Liver (tissue), 9 donors: ENCODE results near the gene CMPK1. TPM values are rescaled to one million over a fixed set of nuclear protein-coding genes. Genes with fewer than 3 reads are reported as not detected.

Source experiments
- DNase-seq: peaks from one replicate; pipeline ENCODE4 v3.0.0-alpha.2; 2017; ENCODE audit warnings: low spot score
- H3K27ac ChIP-seq, 2 donors: one replicate each; pipeline ENCODE4 v1.7.0; 2013; ENCODE audit warnings: inconsistent platforms in 2 of 2, low read length in 2 of 2, control low read depth in 1 of 2, low read depth in 1 of 2, mild to moderate bottlenecking in 1 of 2
- H3K27me3 ChIP-seq, 4 donors: one replicate each; pipeline versions ENCODE4 v1.6.1 to v1.7.0; 2013; ENCODE audit warnings: low read length in 3 of 4, inconsistent platforms in 1 of 4, mild to moderate bottlenecking in 1 of 4, moderate library complexity in 1 of 4; ENCODE audit not compliant: control insufficient read depth in 4 of 4, insufficient read depth in 4 of 4
- H3K36me3 ChIP-seq, 4 donors: one replicate each; pipeline versions ENCODE4 v1.6.1 to v1.7.0; 2013; ENCODE audit warnings: low read length in 3 of 4, mild to moderate bottlenecking in 3 of 4, low read depth in 1 of 4, moderate library complexity in 1 of 4; ENCODE audit not compliant: control insufficient read depth in 4 of 4, insufficient read depth in 3 of 4
- H3K4me1 ChIP-seq, 4 donors: one replicate each; pipeline versions ENCODE4 v1.6.1 to v1.7.0; 2013; ENCODE audit warnings: low read length in 3 of 4, mild to moderate bottlenecking in 3 of 4, moderate library complexity in 1 of 4; ENCODE audit not compliant: control insufficient read depth in 4 of 4, insufficient read depth in 4 of 4
- H3K4me3 ChIP-seq, 3 donors: one replicate each; pipeline versions ENCODE4 v1.6.1 to v1.7.0; 2013; ENCODE audit warnings: low read length in 3 of 3, control low read depth in 1 of 3, low read depth in 1 of 3, mild to moderate bottlenecking in 1 of 3
- H3K9ac ChIP-seq, 2 donors: one replicate each; pipeline ENCODE4 v1.7.0; 2013; ENCODE audit warnings: low read length in 2 of 2, mild to moderate bottlenecking in 2 of 2, moderate library complexity in 2 of 2, control low read depth in 1 of 2, low read depth in 1 of 2
- H3K9me3 ChIP-seq, 4 donors: one replicate each; pipeline versions ENCODE4 v1.6.1 to v1.7.0; 2013; ENCODE audit warnings: low read length in 3 of 4; ENCODE audit not compliant: control insufficient read depth in 4 of 4
- CTCF ChIP-seq: fragments of 150-350 bp; IDR thresholded peaks from 2 replicates; pipeline ENCODE4 v1.5.1; 2017; ENCODE audit warnings: improper control_type of control experiment, low read depth, low read length; ENCODE audit not compliant: missing input control
- EGR1 ChIP-seq, 2 donors: IDR thresholded peaks; 2 replicates each; pipeline ENCODE4 v1.6.1; 2016 to 2018; ENCODE audit warnings: antibody characterized with exemption in 2 of 2, low read depth in 2 of 2
- FOXA1 ChIP-seq: IDR thresholded peaks from 2 replicates; pipeline ENCODE4 v1.6.1; 2016; ENCODE audit warnings: antibody characterized with exemption
- FOXA2 ChIP-seq: IDR thresholded peaks from 2 replicates; pipeline ENCODE4 v1.6.1; 2016; ENCODE audit warnings: antibody characterized with exemption
- HNF4A ChIP-seq, 2 donors: conservative IDR thresholded peaks; 2 replicates each; pipeline ENCODE4 v1.6.1; 2016; ENCODE audit warnings: antibody characterized with exemption in 2 of 2, mild to moderate bottlenecking in 2 of 2
- JUND ChIP-seq, 2 donors: IDR thresholded peaks; 2 replicates each; pipeline ENCODE4 v1.6.1; 2016; ENCODE audit warnings: antibody characterized with exemption in 2 of 2
- RAD21 ChIP-seq, 2 donors: IDR thresholded peaks; 2 replicates each; pipeline ENCODE4 v1.6.1; 2016; ENCODE audit warnings: antibody characterized with exemption in 2 of 2, mild to moderate bottlenecking in 2 of 2
- REST ChIP-seq: IDR thresholded peaks from 2 replicates; pipeline ENCODE4 v1.6.1; 2016; ENCODE audit warnings: antibody characterized with exemption, mild to moderate bottlenecking
- RXRA ChIP-seq, 2 donors: IDR thresholded peaks; 2 replicates each; pipeline ENCODE4 v1.6.1; 2017 to 2018; ENCODE audit warnings: antibody characterized with exemption in 2 of 2, mild to moderate bottlenecking in 1 of 2
- SP1 ChIP-seq: IDR thresholded peaks from 2 replicates; pipeline ENCODE4 v1.6.1; 2018; ENCODE audit warnings: antibody characterized with exemption, mild to moderate bottlenecking
- TAF1 ChIP-seq: conservative IDR thresholded peaks from 2 replicates; pipeline ENCODE4 v1.6.1; 2016; ENCODE audit warnings: antibody characterized with exemption, mild to moderate bottlenecking
- YY1 ChIP-seq: IDR thresholded peaks from 2 replicates; pipeline ENCODE4 v1.6.1; 2016; ENCODE audit warnings: antibody characterized with exemption, mild to moderate bottlenecking
- WGBS: extraction: QIAGEN DNeasy Blood & Tissue Kit; methylation state at CpG from one replicate; pipeline ENCODE4 v1.1.7; 2013; 5-methylcytosine and 5-hydroxymethylcytosine counted together
- polyA plus RNA-seq, 2 donors: library from polyadenylated mRNA; stranded (reverse) in 1 of 2; unstranded in 1 of 2; fragments of 200-250 nt in 1 of 2; fragments of >200 nt in 1 of 2; fragmentation: Nextera tagmentation in 1 of 2; extraction: Ambion mirVana in 1 of 2; gene quantifications; one replicate each; pipeline versions ENCODE4 v1.2.1 to v1.2.3, GENCODE V29; 2013 to 2015
- total RNA-seq, 2 donors: library from RNA; depleted of rRNA; stranded (reverse); fragments of >200 nt; gene quantifications; one replicate each; pipeline ENCODE4 v1.2.3, GENCODE V29; 2014
- donor health status: healthy.
- donor health status: healthy.
- donor health status: healthy.
- donor health status: healthy.
- donor health status: healthy.

The CMPK1 gene
- total and polyA plus RNA-seq, 4 donors: 66.8 to 146 (median 87.0) TPM

GRCh38 chr1:47420547-47420946 lies 87.0 kb downstream of the CMPK1 start (continued):
- no peak for TF ChIP-seq FOXA1

- no peak for TF ChIP-seq RAD21 (IDR thresholded peaks at IDR 0.05)
- TF ChIP-seq SP1: no peak
- no peak for TF ChIP-seq REST
- no peak for TF ChIP-seq HNF4A (conservative IDR thresholded peaks at IDR 0.05)
- TF ChIP-seq JUND (IDR thresholded peaks at IDR 0.05): no peak
- TF ChIP-seq RXRA (IDR thresholded peaks at IDR 0.05): no peak
- TF ChIP-seq CTCF: no peak
- no peak for TF ChIP-seq YY1
- no peak for TF ChIP-seq EGR1 (IDR thresholded peaks at IDR 0.05; ENCODE audit: low read depth in 2 of 2)
- no peak for TF ChIP-seq FOXA1
- TF ChIP-seq FOXA2: no peak
- no peak for TF ChIP-seq TAF1
- no peak overlapping the region for H3K4me3 ChIP-seq
- H3K9me3 ChIP-seq: no peaks in the 10 kb centered on the region
- no peaks in the 10 kb centered on the region for H3K27me3 ChIP-seq
- no peak overlapping the region for H3K9ac ChIP-seq
- no peaks in the 10 kb centered on the region for H3K4me1 ChIP-seq
- no peak overlapping the region for H3K27ac ChIP-seq
- DNase-seq: no peak
- 31% methylated on average over 2 of the region's 2 CpGs for WGBS
- no peaks in the 10 kb centered on the region for H3K36me3 ChIP-seq
Measured at GRCh38 chr1:47423872-47424271, 90.3 kb downstream of the CMPK1 start.

GRCh38 chr1:47424336-47424982 lies 90.9 kb downstream of the CMPK1 start:
- H3K27ac ChIP-seq: no peak overlapping the region
- H3K27me3 ChIP-seq: no peaks in the 10 kb centered on the region
- H3K36me3 ChIP-seq: no peaks in the 10 kb centered on the region
- 7% methylated on average over 6 of the region's 6 CpGs for WGBS
- H3K4me3 ChIP-seq: no peak overlapping the region
- TF ChIP-seq HNF4A (conservative IDR thresholded peaks at IDR 0.05): no peak
- peak; percentile 73 to 81 for TF ChIP-seq RAD21 (IDR thresholded peaks at IDR 0.05)
- peak in 1 of 2 donors; percentile 42 for TF ChIP-seq RXRA (IDR thresholded peaks at IDR 0.05)
- peak; percentile 71 for TF ChIP-seq CTCF
- H3K4me1 ChIP-seq: no peaks in the 10 kb centered on the region
- no peaks in the 10 kb centered on the region for H3K9me3 ChIP-seq
- no peak for DNase-seq
- H3K9ac ChIP-seq: no peak overlapping the region

Other genes with a start within 250 kb of the CMPK1 start
- gene CYP4A22, start 196.3 kb upstream of the CMPK1 start, total RNA-seq: 10 to 100 TPM; 18.3 to 66.9 TPM
- gene CYP4A22, start 196.3 kb upstream of the CMPK1 start, polyA plus RNA-seq: 10 to 100 TPM; 64.6 to 95.7 TPM
- 1 to 10 TPM in 1 of 2 donors, under 1 TPM in 1; 0.75 to 1.1 TPM for gene PDZK1IP1, start 143.8 kb upstream of the CMPK1 start, total RNA-seq
- gene PDZK1IP1, start 143.8 kb upstream of the CMPK1 start, polyA plus RNA-seq: 1 to 10 TPM in 1 of 2 donors, under 1 TPM in 1; 0.89 to 2.2 TPM
- 100 to 1,000 TPM in 1 of 2 donors, 1 to 10 TPM in 1; 3.5 to 184 TPM for gene TAL1, start 101.6 kb upstream of the CMPK1 start, total RNA-seq
- gene TAL1, start 101.6 kb upstream of the CMPK1 start, polyA plus RNA-seq: 1 to 10 TPM in 1 of 2 donors, under 1 TPM in 1; 0.79 to 1.2 TPM
- gene STIL, start 19.6 kb upstream of the CMPK1 start, total RNA-seq: 10 to 100 TPM in 1 of 2 donors, under 1 TPM in 1; 0.84 to 20.5 TPM
- gene STIL, start 19.6 kb upstream of the CMPK1 start, polyA plus RNA-seq: under 1 TPM; 0.26 to 0.67 TPM
- gene FOXE3, start 82.5 kb downstream of the CMPK1 start, total RNA-seq: not detected
- not detected for gene FOXE3, start 82.5 kb downstream of the CMPK1 start, polyA plus RNA-seq
- under 1 TPM; 0.05 to 0.08 TPM for gene FOXD2, start 104.3 kb downstream of the CMPK1 start, total RNA-seq
- under 1 TPM in 1 of 2 donors, not detected in 1; 0.17 TPM for gene FOXD2, start 104.3 kb downstream of the CMPK1 start, polyA plus RNA-seq